Fibroblast of skin of back (primary cell): ENCODE results near the gene NUDT16. TPM values are rescaled to one million over a fixed set of nuclear protein-coding genes. Genes with fewer than 3 reads are reported as not detected.
A peak's percentile ranks its signal among the peaks of the same experiment; 100 is the strongest.
"Not testable (repeated sequence)": the region's sequence is repeated elsewhere in the genome, so short reads cannot be mapped to it uniquely, and the experiment has no call there.

Source experiments
- DNase-seq: peaks from one replicate; pipeline ENCODE4 v3.0.0-alpha.2; 2013
- polyA plus RNA-seq, 2 experiments: library from polyadenylated mRNA; unstranded; fragments of 120-200 nt; gene quantifications; one replicate each; pipeline ENCODE4 v1.2.1, GENCODE V29; 2013; ENCODE audit not compliant: insufficient read length in 2 of 2

NUDT16 gene
- 11.0 TPM for polyA plus RNA-seq (2013, experiment 1 of 2; ENCODE audit: insufficient read length)
- 10.2 TPM for polyA plus RNA-seq (2013, experiment 2 of 2; ENCODE audit: insufficient read length)

DNA sequence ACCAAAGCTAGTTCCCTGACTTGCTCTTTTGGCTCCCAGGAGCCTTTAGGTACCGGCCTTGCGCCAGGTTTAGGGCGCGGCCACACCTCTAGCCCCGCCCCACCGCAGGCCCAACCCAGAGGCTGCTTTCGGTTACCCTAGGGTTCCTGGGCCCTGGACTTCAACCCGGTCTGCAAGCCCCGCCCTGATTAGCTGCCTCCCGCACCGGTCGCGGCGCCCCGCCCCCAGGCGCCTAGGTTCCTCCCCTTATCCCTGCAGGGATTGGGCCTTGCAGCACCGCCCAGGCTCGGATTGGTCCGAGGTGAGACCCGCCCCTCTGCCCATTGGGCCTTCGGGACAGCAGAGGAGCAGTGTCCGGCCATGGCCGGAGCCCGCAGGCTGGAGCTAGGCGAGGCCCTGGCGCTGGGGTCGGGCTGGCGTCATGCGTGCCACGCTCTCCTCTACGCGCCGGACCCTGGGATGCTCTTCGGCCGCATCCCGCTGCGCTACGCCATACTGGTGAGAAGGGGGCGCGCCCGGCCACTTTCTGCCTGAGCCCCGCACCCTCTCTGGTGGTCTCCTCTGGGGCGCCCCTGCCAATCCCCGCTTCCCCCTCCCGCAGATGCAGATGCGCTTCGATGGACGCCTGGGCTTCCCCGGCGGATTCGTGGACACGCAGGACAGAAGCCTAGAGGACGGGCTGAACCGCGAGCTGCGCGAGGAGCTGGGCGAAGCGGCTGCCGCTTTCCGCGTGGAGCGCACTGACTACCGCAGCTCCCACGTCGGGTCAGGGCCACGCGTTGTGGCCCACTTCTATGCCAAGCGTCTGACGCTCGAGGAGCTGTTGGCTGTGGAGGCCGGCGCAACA, at the start of gene NUDT16:
NUDT16 (plus strand) TSS at position 330 of the 847 bp plus-strand sequence; CDS start at position 361, 31 bp downstream.
- peak; percentile 98 for DNase-seq

DNA sequence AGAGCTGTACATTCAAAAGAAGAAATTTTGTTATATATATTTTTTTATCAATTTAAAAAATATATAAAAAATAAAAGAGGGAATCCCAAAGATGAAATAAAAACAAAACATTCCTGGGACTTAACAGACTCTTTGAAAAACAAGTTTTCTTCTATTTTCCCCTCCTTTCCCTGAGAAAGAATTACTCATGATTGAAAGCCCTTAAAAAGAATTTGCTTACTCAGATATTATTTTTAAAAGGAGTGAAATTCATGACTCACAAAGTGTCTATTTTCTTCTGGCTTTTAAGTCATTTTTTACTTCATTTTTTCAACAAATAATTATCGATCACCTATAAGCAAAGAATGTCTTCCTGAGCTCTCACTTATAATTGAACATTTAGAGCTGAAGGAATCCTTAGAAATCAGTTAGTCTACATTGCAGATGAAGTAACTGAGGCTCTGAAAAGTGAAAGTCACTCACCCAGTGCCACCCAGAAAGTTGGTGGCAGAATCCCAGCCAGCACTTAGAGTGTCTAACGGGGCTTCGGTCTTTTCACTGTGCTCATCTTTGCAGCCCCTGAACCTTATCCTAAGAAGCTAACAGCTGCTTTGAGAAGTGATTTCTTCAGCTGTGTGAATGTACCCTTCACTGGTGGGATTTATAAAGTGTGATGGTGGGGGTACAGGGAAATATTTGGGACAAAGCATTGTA, 42.5 kb upstream of the NUDT16 start:
- peak; percentile 59 for DNase-seq

DNA sequence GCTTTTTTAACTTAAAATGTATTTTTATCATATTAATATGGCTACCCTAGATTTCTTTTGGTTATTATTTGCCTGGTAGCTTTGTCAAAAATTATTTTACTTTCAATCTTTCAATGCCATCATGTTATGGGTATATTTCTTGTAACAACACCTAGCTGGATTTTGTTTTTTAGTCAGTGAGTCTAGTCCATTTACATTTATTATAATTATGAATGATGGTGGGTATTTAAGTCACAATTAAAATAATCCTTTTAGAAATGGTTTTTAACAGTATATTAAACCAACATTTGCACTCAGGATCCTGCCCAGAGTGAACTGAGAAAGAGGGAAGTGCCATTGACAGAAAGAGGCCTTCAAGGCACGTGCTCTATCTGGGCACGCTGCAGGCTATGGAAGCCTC, 39.8 kb upstream of the NUDT16 start:
- no peak for DNase-seq

DNA sequence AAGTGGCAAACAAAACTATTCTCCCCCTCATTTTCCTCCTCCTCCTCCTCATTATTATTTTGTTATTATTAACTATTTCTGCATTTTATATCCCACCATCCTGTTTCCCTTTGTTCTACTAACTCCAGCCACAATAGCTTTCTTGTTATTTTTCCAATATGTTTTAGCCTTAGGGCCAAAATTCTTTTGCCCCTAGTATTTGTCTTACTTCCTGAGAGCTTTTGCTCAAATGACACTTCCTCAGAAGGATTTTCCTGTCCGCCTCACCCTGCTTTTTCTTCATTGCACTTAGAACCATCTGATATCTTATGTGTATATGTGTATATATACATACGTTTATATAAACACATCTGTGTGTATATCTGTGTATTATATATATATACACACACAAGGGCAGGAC, 32.7 kb upstream of the NUDT16 start:
- peak; percentile 34 for DNase-seq

DNA sequence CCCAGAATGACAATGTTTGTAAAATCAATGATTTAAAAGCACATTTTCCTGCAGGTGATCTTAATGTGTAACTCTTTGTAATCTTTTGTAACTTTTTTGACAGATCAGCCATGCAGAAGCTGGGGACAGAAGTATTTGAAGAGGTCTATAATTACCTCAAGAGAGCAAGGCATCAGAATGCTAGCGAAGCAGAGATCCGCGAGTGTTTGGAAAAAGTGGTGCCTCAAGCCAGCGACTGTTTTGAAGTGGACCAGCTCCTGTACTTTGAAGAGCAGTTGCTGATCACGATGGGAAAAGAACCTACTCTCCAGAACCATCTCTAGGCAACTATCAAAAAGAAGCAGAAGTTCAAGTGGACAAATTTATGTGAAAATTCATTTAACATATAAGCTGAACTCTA, 32.1 kb upstream of the NUDT16 start:
- no peak for DNase-seq

DNA sequence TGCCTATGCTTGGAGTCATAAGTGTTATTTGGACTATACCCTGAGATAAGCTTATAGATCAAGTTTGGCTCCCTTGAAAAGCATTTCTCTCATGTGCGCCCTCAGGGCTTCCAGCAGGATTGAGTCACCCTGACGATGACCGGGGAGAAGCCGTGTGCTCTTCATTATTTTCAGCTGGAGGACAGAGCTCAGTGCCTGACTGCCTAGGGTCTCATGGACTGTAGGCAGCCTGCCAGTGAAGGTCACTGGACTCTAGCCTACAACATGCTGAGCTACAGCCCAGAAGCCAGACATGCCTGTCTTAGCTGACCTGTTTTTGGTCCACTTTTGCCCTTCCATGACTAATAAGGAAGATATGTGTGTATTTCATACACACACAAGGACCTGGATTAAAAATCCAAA, 31.6 kb upstream of the NUDT16 start:
- peak; percentile 83 for DNase-seq

DNA sequence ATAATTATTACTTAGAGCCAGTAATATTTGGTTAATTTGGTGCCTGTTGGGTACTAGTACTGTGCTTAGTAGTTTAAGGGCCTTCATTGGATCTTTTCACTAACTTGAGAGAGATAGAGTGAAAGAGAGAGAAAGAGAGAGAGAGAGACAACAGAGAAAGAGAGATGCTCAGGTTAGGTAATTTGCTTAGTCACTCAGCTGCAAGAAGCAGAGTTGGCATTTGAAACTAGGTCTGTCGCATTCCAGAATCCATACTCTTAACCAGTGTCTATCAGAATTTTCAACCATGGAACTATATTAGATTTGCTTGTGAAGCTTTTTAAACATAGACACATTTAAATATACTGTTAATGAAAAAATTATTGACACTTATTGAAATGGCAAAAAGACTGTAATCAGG, 31.1 kb upstream of the NUDT16 start:
- DNase-seq: peak; percentile 30

DNA sequence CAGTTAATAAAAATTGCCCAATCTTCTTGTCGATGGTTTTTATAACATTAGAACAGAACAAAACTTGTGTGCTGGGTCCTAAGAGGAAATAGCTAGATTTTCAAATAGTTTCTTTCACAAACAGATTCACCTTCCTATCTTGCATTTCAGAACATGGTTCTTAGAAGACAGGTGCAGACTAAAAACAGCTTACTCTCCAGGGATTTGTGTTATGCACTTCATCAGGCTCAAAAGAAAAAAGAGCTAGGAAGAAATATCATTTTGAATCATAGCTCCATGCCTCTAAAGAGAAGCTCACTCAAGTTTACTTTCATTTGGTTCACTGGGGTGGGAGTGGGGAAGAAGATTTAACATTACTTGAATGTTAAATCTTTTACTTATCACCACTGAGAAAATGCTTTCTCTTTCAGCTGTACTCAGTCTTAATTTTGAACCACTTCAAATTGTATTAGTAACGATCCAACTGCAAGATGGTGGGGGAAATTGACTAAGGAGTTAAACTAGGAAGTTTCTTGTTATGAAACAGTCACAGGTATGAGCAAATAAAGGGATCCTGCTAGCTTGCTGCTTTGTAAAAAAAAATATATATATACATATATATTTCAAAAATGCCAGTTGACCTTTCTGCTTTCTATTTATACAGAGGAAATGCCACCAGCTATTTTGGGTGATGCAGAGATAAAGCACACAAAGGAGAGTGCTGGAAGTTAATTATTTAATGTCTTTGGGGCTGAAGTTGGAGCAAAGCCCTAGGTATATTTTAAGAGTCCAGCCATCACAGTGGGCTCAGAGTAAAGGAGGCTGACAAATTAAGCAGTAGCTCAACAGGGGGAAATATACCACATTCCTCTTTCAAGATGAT, 28.3 kb upstream of the NUDT16 start:
- DNase-seq: no peak

DNA sequence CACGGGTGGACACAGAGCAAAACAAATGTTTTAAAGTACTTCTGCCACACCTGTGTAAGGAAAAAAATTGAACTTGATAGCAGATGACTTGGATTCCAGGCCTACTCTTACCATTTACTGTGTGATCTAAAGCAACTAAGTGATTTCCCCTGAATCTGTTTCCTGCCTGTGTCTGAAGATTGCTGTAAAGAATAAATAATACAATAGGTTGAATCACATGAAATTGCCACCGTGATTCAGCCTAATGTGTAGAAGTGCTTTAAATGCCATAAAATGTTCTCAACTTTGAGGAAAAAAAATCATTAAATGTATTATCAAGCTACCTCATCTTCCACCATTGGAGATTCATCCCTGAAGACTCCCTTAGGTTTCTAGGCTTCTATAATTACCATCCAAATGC, 27.6 kb upstream of the NUDT16 start:
- no peak for DNase-seq

DNA sequence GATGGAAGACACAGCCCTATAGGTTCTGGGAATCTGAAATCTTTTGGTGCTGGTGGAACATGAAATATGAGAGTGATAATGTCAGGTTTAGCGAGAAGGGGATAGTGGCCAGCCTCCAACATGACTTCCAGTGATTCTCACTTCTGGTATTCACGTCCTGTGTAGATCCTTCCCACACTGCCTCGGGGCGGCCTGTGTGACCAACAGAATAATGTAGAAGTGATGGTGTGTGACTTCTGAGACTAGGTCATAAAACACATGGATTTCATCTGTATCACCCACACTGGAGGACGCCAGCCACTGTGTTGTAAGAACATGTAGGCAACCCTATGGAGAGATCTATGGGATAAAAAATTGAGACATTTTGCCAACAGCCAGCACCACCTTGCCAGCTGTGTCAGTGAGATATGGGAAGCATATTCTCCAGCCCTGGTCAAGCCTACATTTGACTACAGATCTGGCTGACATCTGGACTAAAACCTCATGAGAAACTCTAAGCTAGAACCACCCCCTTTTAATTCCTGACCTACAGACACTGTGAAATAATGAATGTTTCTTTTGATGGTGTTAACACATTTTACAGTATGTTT, 25.5 kb upstream of the NUDT16 start:
- DNase-seq: peak; percentile 49

DNA sequence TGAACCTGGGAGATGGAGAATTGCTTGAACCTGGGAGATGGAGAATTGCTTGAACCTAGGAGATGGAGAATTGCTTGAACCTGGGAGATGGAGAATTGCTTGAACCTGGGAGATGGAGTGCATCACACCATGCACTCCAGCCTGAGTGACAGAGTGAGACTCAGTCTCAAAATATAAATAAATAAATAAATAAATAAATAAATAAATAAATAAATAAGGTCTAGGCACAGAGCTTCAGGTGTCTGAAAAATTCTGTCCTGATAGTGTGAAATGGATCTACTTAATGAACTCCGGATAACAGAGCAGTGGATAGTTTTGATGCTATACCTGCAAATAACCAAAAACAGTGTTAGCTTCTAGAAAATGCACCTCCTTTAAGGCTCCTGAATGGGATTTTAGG, 24.3 kb upstream of the NUDT16 start:
- no peak for DNase-seq

DNA sequence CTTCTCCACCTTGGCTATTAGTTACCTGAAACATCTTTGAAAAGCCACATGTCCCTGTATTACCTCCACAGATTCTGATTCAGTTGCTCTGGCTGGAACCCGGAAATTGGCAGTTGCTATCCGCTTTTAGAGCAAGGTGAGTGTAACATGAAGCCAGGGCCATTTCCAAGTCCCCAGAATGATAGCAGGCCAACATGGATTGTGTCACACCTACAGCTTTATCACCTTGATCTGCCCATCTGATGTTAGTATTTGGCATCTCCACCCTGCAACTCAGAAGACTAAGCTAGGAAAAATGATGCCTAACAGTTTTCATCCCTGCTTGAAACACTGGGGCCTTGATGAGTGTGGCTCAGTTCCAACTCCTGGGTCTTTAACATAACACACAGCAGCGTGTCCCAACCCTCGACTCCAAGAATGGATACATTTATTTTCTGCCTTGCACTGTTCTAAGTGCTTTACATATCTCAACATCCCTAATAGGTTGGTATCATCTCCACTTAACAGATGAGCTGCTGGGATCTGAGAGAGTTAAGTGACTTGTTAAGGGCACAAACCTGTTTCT, 21.3 kb upstream of the NUDT16 start:
- DNase-seq: no peak

DNA sequence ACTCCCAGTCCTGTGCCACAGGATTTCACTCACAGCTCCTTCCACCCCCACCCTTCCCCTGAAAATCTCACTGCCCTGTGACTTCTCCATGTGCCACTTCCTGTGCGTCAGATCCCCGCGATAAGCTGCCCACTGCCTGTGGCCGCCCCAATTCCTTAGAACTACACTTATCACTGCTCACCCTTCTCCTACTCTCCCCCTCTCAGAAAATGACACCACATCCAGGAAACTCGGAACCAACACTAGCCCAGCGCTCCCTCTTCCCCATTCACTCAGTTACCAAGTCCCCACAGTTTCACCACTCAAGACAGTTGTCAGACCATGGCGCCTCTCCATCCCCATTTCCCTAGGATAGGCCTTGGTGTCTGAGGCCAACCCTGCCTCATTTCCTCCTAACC, 20.5 kb upstream of the NUDT16 start:
- not testable (repeated sequence) for DNase-seq

DNA sequence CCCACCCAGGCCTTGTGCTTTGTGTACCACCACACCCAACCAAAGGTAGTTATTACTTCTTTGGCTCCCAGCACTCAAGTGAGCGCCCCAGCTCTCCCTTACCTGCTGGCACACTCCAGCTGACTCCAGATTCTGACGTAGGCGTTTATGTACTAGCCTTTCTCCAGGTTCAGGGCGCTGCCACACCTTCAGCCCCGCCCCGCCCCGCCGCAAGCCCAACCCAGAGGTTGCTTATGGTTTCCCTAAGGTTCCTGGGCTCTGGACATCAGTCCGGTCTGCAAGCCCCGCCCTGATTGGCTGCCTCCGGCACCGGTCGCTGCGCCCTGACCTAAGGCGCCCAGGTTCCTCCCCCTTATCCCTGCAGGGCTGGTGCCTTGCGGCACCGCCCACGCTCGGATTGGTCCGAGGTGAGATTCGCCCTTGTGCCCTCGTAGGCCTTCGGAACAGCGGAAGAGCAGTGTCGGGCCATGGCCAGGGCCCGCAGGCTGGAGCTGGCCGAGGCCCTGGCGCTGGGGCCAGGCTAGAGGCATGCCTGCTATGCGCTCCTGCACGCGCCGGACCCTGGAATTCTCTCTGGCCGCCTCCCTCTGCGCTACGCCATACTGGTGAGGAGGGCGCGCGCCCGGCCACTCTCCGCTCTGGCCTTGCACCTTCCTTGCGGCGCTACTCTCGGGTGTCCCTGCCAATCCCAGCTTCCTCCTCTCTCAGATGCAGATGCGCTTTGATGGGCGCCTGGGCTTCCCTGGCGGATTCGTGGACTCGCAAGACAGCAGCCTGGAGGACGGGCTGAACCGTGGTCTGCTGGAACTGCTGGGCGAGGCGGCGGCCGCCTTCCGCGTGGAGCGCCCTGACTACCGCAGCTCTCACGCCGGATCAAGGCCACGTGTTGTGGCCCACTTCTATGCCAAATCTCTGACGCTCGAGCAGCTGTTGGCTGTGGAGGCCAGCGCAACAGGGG, 19.8 kb upstream of the NUDT16 start:
- peak; percentile 29 for DNase-seq

DNA sequence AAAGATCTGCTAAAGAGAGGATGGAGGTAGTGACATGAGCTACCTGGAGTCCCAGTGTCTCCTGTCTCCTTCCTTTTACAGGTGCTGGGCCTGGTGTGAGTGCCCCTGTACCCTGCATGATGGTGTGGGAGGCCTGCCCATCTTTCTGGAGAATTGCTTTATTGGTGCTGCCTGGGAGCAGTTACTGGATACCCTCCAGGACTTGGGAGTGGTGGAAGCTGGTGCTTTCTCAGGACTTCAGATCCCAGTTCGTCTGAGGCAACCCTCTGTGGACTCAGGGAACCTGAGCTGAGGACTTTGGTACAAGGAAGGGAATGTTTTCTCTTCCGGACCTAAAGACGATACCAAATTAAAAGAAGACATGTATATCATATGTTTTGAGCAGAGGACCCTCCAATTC, 18.3 kb upstream of the NUDT16 start:
- no peak for DNase-seq

DNA sequence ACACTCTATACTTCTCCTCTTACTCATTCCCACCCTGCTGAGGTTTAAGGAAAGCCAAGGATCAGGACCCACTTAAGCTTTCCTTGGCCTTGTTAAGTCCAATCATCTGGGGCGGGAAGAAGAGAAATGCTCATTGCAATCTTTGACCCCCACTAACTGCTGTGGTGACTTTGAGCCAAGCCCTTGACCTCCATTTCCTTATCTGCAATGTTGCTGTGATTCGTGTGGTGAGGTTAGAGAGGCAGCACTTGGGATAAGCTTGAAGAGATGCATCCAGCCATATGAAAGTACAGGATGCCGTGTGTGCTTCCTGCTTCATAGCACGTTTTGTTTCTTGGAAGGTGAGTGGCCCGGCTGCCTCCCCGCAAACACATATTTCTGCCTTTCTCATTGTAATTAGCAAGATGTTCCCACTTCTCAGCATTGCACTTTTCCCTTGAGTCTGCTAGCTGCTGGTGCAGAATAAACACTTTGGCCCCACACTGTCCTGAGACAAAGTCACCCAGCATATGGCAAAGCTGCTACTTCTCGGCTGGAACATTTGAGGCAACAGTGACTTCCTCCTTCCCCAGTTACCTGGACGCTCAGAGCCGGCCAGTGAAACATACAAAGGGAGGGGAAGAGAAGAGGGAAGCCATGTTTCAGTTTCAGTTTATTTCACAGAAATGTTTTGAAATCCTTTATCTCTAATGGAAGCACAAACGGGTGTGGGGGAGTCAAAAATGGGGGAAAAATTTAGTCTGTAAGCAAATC, 10.5 kb upstream of the NUDT16 start:
- no peak for DNase-seq

DNA sequence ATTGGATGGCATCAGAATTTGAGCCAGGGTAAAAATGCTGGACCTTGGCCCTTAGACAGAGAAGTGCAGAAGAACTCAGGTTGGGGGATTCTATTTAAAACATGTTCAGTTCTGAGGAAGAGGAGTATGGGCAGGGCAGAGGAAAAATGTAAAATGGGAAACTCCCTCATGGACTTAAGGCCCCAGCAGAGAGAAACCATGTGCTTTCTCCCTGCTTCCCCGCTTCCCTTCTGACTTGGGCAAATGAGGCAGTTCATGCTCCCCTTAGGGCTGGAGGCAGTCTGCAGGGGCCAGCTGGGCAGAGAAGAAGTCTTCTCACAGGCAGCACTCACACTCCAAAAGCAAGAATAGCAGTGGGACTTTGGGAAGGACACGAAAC, 9.9 kb upstream of the NUDT16 start:
- no peak for DNase-seq

DNA sequence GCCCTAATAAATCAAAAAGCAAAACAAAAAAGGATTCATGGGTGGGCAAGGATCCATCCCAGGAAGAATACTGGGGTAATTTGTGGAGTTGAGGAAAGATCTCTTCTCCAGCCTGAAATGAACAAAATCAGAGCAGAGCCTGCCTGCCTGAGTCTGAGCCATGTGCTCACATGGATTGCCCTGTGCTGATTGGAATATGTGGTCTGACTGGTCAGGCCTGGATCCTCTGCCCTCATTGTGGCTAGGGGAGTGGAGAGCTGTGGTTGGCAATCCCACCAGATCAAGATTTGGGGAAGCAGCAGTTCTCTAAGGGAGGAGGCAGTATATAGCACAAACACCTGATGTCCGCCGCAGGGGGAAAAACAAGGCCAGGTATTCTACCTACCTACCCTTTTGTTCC, 6.8 kb upstream of the NUDT16 start:
- DNase-seq: no peak

DNA sequence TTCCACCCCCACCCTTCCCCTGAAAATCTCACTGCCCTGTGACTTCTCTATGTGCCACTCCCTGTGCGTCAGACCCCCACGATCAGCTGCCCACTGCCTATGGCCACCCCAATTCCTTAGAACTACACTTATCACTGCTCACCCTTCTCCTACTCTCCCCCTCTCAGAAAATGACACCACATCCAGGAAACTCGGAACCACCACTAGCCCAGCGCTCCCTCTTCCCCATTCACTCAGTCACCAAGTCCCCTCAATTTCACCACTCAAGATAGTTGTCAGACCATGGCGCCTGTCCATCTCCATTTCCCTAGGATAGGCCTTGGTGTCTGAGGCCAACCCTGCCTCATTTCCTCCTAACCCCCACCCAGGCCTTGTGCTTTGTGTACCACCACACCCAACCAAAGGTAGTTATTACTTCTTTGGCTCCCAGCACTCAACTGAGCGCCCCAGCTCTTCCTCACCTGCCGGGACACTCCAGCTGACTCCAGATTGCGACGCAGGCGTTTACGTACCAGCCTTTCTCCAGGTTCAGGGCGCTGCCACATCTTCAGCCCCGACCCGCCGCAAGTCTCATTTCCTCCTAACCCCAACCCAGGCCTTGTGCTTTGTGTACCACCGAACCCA, 641 bp upstream of the NUDT16 start:
- not testable (repeated sequence) for DNase-seq
